ENCODE results near the gene SP3. TPM values are rescaled to one million over a fixed set of nuclear protein-coding genes. Genes with fewer than 3 reads are reported as not detected.

SP3 gene
- total RNA-seq: 10 to 100 TPM; 64.0 to 95.6 TPM

DNA sequence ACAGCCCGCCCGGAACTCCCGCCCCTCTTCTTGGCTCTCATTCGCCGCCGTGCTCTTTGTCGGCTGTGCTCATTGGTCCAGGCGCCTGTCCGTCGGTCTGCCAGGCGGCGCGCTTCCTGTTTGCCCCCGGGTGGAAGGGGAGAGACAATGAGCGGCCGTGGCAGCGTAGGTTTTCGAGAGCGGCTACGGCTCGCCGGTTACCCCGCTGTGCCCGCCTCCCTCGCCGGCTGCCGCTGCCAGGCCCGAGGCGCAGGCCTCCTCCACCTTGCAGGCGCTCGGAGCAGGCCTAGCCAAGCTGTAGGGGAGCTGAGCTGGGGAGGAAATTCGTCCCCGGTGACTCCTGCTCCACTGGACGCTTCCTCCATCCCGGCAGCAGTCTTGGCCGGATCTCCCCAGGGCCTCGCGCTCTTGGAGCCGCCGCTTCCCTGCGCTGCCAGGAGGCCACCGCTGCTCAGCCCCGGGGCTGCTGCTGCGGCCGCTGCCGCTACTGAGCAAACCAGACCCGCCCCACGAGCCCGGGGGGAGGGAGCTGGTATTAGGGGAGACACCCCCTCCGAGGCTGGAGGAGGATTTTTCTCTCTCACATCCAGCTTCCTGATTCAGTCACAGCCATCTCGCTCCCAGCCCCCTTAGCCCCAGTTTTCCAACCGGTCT lies at the start of gene SP3:
Gene SP3 (minus strand): TSS at position 2 of the 654 bp plus-strand sequence. CDS start 202 bp downstream, outside the sequence.

